Measurements from ENCODE around the gene CEP135.
"Not testable (repeated sequence)": the region's sequence is repeated elsewhere in the genome, so short reads cannot be mapped to it uniquely, and the experiment has no call there.

CEP135 gene

GRCh38 chr4:55966324-55966723 is 17.6 kb downstream of the CEP135 start:
- peaks cover 35% of the 10 kb centered on the region for H3K36me3 ChIP-seq (ENCODE audit: control insufficient read depth, insufficient read depth, low read length)
- H3K27ac ChIP-seq (ENCODE audit: low read depth, low read length, severe bottlenecking); H3K4me1 ChIP-seq (ENCODE audit: control insufficient read depth, insufficient read depth, low read length, poor library complexity, severe bottlenecking); H3K4me3 ChIP-seq (ENCODE audit: extremely low read depth, insufficient read depth, low read length, poor library complexity, severe bottlenecking); H3K9me3 ChIP-seq (ENCODE audit: control insufficient read depth, low read length): not testable (repeated sequence)
- WGBS, 2 experiments (ENCODE audit: insufficient coverage in 2 of 2) = 78 to 100% methylated on average over 2 to 3 of the region's 5 CpGs

- no CpG with 5 or more reads among the region's 1 CpG for WGBS, 2 experiments (ENCODE audit: insufficient coverage in 2 of 2)
- Histone ChIP-seq H3K36me3 (ENCODE audit: control insufficient read depth, insufficient read depth, low read length) (peaks cover 38% of the 10 kb centered on the region), H3K27ac (ENCODE audit: low read depth, low read length, severe bottlenecking) (no peak overlapping the region)
Observed at GRCh38 chr4:55967376-55967775, 18.6 kb downstream of the CEP135 start.

GRCh38 chr4:55973650-55974049 is 24.9 kb downstream of the CEP135 start:
- H3K4me1 ChIP-seq (ENCODE audit: control insufficient read depth, insufficient read depth, low read length, poor library complexity, severe bottlenecking) = no peaks in the 10 kb centered on the region
- no peak overlapping the region for H3K4me3 ChIP-seq (ENCODE audit: extremely low read depth, insufficient read depth, low read length, poor library complexity, severe bottlenecking)
- H3K36me3 ChIP-seq (ENCODE audit: control insufficient read depth, insufficient read depth, low read length) = peaks cover 25% of the 10 kb centered on the region
- 87 to 89% methylated on average over 2 of the region's 2 CpGs for WGBS, 2 experiments (ENCODE audit: insufficient coverage in 2 of 2)
- no peak overlapping the region for H3K27ac ChIP-seq (ENCODE audit: low read depth, low read length, severe bottlenecking)
- no peaks in the 10 kb centered on the region for H3K9me3 ChIP-seq (ENCODE audit: control insufficient read depth, low read length)

More at GRCh38 chr4:55967376-55967775, 18.6 kb downstream of the CEP135 start:
- no peak overlapping the region for H3K4me3 ChIP-seq (ENCODE audit: extremely low read depth, insufficient read depth, low read length, poor library complexity, severe bottlenecking)
- H3K9me3 ChIP-seq (ENCODE audit: control insufficient read depth, low read length) = no peaks in the 10 kb centered on the region
- H3K4me1 ChIP-seq (ENCODE audit: control insufficient read depth, insufficient read depth, low read length, poor library complexity, severe bottlenecking) = no peaks in the 10 kb centered on the region

GRCh38 chr4:55977811-55978210 is 29.1 kb downstream of the CEP135 start:
- Histone ChIP-seq H3K36me3 (ENCODE audit: control insufficient read depth, insufficient read depth, low read length) (peaks cover 22% of the 10 kb centered on the region), H3K27ac (ENCODE audit: low read depth, low read length, severe bottlenecking) (no peak overlapping the region), H3K4me3 (ENCODE audit: extremely low read depth, insufficient read depth, low read length, poor library complexity, severe bottlenecking) (no peak overlapping the region), H3K4me1 (ENCODE audit: control insufficient read depth, insufficient read depth, low read length, poor library complexity, severe bottlenecking) (peaks cover 4% of the 10 kb centered on the region), H3K9me3 (ENCODE audit: control insufficient read depth, low read length) (no peaks in the 10 kb centered on the region)
- 96 to 97% methylated on average over 2 of the region's 4 CpGs for WGBS, 2 experiments (ENCODE audit: insufficient coverage in 2 of 2)

GRCh38 chr4:55979562-55979961 is 30.8 kb downstream of the CEP135 start:
- no peaks in the 10 kb centered on the region for H3K9me3 ChIP-seq (ENCODE audit: control insufficient read depth, low read length)
- 85 to 95% methylated on average over 2 to 3 of the region's 3 CpGs for WGBS, 2 experiments (ENCODE audit: insufficient coverage in 2 of 2)
- H3K36me3 ChIP-seq (ENCODE audit: control insufficient read depth, insufficient read depth, low read length) = peaks cover 35% of the 10 kb centered on the region
- H3K4me3 ChIP-seq (ENCODE audit: extremely low read depth, insufficient read depth, low read length, poor library complexity, severe bottlenecking) = no peak overlapping the region
- peaks cover 4% of the 10 kb centered on the region for H3K4me1 ChIP-seq (ENCODE audit: control insufficient read depth, insufficient read depth, low read length, poor library complexity, severe bottlenecking)
- H3K27ac ChIP-seq (ENCODE audit: low read depth, low read length, severe bottlenecking) = no peak overlapping the region

GRCh38 chr4:55980725-55981124 is 32.0 kb downstream of the CEP135 start:
- H3K27ac ChIP-seq (ENCODE audit: low read depth, low read length, severe bottlenecking) = no peak overlapping the region
- 60 to 80% methylated on average over 1 of the region's 3 CpGs for WGBS, 2 experiments (ENCODE audit: insufficient coverage in 2 of 2)
- peaks cover 4% of the 10 kb centered on the region for H3K4me1 ChIP-seq (ENCODE audit: control insufficient read depth, insufficient read depth, low read length, poor library complexity, severe bottlenecking)

GRCh38 chr4:55982976-55983375 is 34.2 kb downstream of the CEP135 start:
- H3K36me3 ChIP-seq (ENCODE audit: control insufficient read depth, insufficient read depth, low read length) = peaks cover 54% of the 10 kb centered on the region
- no peak overlapping the region for H3K4me3 ChIP-seq (ENCODE audit: extremely low read depth, insufficient read depth, low read length, poor library complexity, severe bottlenecking)
- H3K9me3 ChIP-seq (ENCODE audit: control insufficient read depth, low read length) = no peaks in the 10 kb centered on the region
- no peak overlapping the region for H3K27ac ChIP-seq (ENCODE audit: low read depth, low read length, severe bottlenecking)
- peaks cover 4% of the 10 kb centered on the region for H3K4me1 ChIP-seq (ENCODE audit: control insufficient read depth, insufficient read depth, low read length, poor library complexity, severe bottlenecking)

More at GRCh38 chr4:55980725-55981124, 32.0 kb downstream of the CEP135 start:
- Histone ChIP-seq H3K9me3 (ENCODE audit: control insufficient read depth, low read length) (no peaks in the 10 kb centered on the region), H3K4me3 (ENCODE audit: extremely low read depth, insufficient read depth, low read length, poor library complexity, severe bottlenecking) (no peak overlapping the region), H3K36me3 (ENCODE audit: control insufficient read depth, insufficient read depth, low read length) (peaks cover 36% of the 10 kb centered on the region)

- Histone ChIP-seq H3K27ac (ENCODE audit: low read depth, low read length, severe bottlenecking) (no peak overlapping the region), H3K4me3 (ENCODE audit: extremely low read depth, insufficient read depth, low read length, poor library complexity, severe bottlenecking) (no peak overlapping the region), H3K9me3 (ENCODE audit: control insufficient read depth, low read length) (no peaks in the 10 kb centered on the region), H3K36me3 (ENCODE audit: control insufficient read depth, insufficient read depth, low read length) (peaks cover 39% of the 10 kb centered on the region), H3K4me1 (ENCODE audit: control insufficient read depth, insufficient read depth, low read length, poor library complexity, severe bottlenecking) (no peaks in the 10 kb centered on the region)
Observed at GRCh38 chr4:55989766-55990165, 41.0 kb downstream of the CEP135 start.

GRCh38 chr4:55993994-55994663 is 45.4 kb downstream of the CEP135 start:
- WGBS, 2 experiments (ENCODE audit: insufficient coverage in 2 of 2) = 95 to 100% methylated on average over 1 to 2 of the region's 3 CpGs
- no peak overlapping the region for H3K27ac ChIP-seq (ENCODE audit: low read depth, low read length, severe bottlenecking)
- H3K36me3 ChIP-seq (ENCODE audit: control insufficient read depth, insufficient read depth, low read length) = peaks cover 25% of the 10 kb centered on the region
- H3K4me3 ChIP-seq (ENCODE audit: extremely low read depth, insufficient read depth, low read length, poor library complexity, severe bottlenecking) = no peak overlapping the region
- H3K9me3 ChIP-seq (ENCODE audit: control insufficient read depth, low read length) = no peaks in the 10 kb centered on the region
- H3K4me1 ChIP-seq (ENCODE audit: control insufficient read depth, insufficient read depth, low read length, poor library complexity, severe bottlenecking) = no peaks in the 10 kb centered on the region

GRCh38 chr4:55996646-55997045 is 47.9 kb downstream of the CEP135 start:
- 100% methylated on average over 1 of the region's 2 CpGs for WGBS, 2 experiments (ENCODE audit: insufficient coverage in 2 of 2)
- no peaks in the 10 kb centered on the region for H3K9me3 ChIP-seq (ENCODE audit: control insufficient read depth, low read length)
- peaks cover 46% of the 10 kb centered on the region for H3K36me3 ChIP-seq (ENCODE audit: control insufficient read depth, insufficient read depth, low read length)
- H3K4me3 ChIP-seq (ENCODE audit: extremely low read depth, insufficient read depth, low read length, poor library complexity, severe bottlenecking) = no peak overlapping the region
- H3K4me1 ChIP-seq (ENCODE audit: control insufficient read depth, insufficient read depth, low read length, poor library complexity, severe bottlenecking) = no peaks in the 10 kb centered on the region
- no peak overlapping the region for H3K27ac ChIP-seq (ENCODE audit: low read depth, low read length, severe bottlenecking)

- no peaks in the 10 kb centered on the region for H3K9me3 ChIP-seq (ENCODE audit: control insufficient read depth, low read length)
- no peak overlapping the region for H3K4me3 ChIP-seq (ENCODE audit: extremely low read depth, insufficient read depth, low read length, poor library complexity, severe bottlenecking)
- H3K27ac ChIP-seq (ENCODE audit: low read depth, low read length, severe bottlenecking) = no peak overlapping the region
- WGBS, 2 experiments (ENCODE audit: insufficient coverage in 2 of 2) = 90 to 96% methylated on average over 2 of the region's 3 CpGs
- H3K36me3 ChIP-seq (ENCODE audit: control insufficient read depth, insufficient read depth, low read length) = peaks cover 37% of the 10 kb centered on the region
- H3K4me1 ChIP-seq (ENCODE audit: control insufficient read depth, insufficient read depth, low read length, poor library complexity, severe bottlenecking) = no peaks in the 10 kb centered on the region
Observed at GRCh38 chr4:56003606-56004005, 54.9 kb downstream of the CEP135 start.
